Measurements from ENCODE around the gene PRKAR1A. TPM values are rescaled to one million over a fixed set of nuclear protein-coding genes. Genes with fewer than 3 reads are reported as not detected.

The PRKAR1A gene
- total RNA-seq, 1 donor from 2014 or later, result 268 TPM

GRCh38 chr17:68572138-68572842 lies 60.1 kb downstream of the PRKAR1A start:
- Mint-ChIP-seq H3K4me1 (peaks cover 7% of the 10 kb centered on the region), H3K36me3 (no peaks in the 10 kb centered on the region), H3K9me3 (peaks cover 3% of the 10 kb centered on the region), H3K27ac (no peak overlapping the region), H3K4me3 (no peak overlapping the region), H3K27me3 (ENCODE audit: low read depth) (no peaks in the 10 kb centered on the region)
- no peak for TF ChIP-seq CTCF (IDR thresholded peaks at IDR 0.05; ENCODE audit: unreplicated experiment)
- DNase-seq (ENCODE audit: low spot score in 2 of 2, unreplicated experiment in 2 of 2), result no peak

GRCh38 chr17:68573338-68573737 lies 61.1 kb downstream of the PRKAR1A start:
- Mint-ChIP-seq H3K4me1 (peaks cover 7% of the 10 kb centered on the region), H3K27ac (no peak overlapping the region), H3K9me3 (no peaks in the 10 kb centered on the region), H3K27me3 (ENCODE audit: low read depth) (no peaks in the 10 kb centered on the region), H3K36me3 (no peaks in the 10 kb centered on the region), H3K4me3 (no peak overlapping the region)
- TF ChIP-seq CTCF (IDR thresholded peaks at IDR 0.05; ENCODE audit: unreplicated experiment), result no peak
- DNase-seq (ENCODE audit: low spot score in 2 of 2, unreplicated experiment in 2 of 2), result no peak

DNA sequence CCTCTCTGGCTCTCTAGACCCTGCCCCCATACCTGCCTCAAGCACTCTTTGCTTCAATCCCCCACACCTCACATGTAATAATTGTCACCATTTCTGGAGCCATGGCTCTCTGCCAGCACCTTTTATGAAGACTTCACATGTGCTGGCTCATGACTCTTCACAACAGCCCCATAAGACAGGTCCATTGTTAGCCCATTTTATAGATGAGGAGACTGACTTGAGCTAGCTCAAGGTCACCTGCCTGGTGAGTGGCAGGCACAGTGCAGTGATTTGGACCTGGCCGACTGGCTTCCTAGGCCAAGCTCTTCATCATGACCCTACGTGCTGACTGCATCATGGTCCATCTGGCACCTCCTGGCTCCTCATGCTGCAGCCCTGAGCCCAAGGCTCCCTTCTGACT lies 63.9 kb downstream of the PRKAR1A start:
- Mint-ChIP-seq H3K36me3 (no peaks in the 10 kb centered on the region), H3K9me3 (peaks cover 4% of the 10 kb centered on the region), H3K27me3 (ENCODE audit: low read depth) (no peaks in the 10 kb centered on the region), H3K27ac (no peak overlapping the region), H3K4me3 (no peak overlapping the region), H3K4me1 (peaks cover 4% of the 10 kb centered on the region)
- DNase-seq (ENCODE audit: low spot score in 2 of 2, unreplicated experiment in 2 of 2), result no peak
- TF ChIP-seq CTCF (IDR thresholded peaks at IDR 0.05; ENCODE audit: unreplicated experiment), result no peak

GRCh38 chr17:68576811-68577496 lies 64.7 kb downstream of the PRKAR1A start:
- H3K9me3 Mint-ChIP-seq, result peaks cover 4% of the 10 kb centered on the region
- no peak overlapping the region for H3K4me3 Mint-ChIP-seq
- DNase-seq (ENCODE audit: low spot score in 2 of 2, unreplicated experiment in 2 of 2), result no peak
- H3K27me3 Mint-ChIP-seq (ENCODE audit: low read depth), result no peaks in the 10 kb centered on the region
- no peaks in the 10 kb centered on the region for H3K36me3 Mint-ChIP-seq
- H3K27ac Mint-ChIP-seq, result no peak overlapping the region
- peaks cover 4% of the 10 kb centered on the region for H3K4me1 Mint-ChIP-seq
- TF ChIP-seq CTCF (IDR thresholded peaks at IDR 0.05; ENCODE audit: unreplicated experiment), result no peak

DNA sequence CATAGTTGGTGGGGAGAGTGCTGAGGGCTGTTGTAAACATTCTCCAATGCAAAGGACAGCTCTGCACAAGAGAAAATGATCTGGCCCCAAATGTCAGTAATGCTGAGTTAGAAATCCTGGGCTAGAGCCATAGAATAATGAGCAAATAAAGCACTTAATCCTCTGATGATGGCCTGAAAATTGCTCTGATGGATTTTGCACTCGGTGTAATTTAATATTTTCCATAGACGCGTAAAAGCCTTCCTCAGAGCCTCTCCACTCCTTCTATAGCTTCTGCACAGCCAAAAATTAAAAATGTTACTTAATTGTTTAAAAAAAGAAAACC lies 65.2 kb downstream of the PRKAR1A start:
- H3K4me3 Mint-ChIP-seq, result no peak overlapping the region
- TF ChIP-seq CTCF (IDR thresholded peaks at IDR 0.05; ENCODE audit: unreplicated experiment), result no peak
- DNase-seq (ENCODE audit: low spot score in 2 of 2, unreplicated experiment in 2 of 2), result no peak
- no peak overlapping the region for H3K27ac Mint-ChIP-seq
- no peaks in the 10 kb centered on the region for H3K36me3 Mint-ChIP-seq
- H3K27me3 Mint-ChIP-seq (ENCODE audit: low read depth), result no peaks in the 10 kb centered on the region
- peaks cover 4% of the 10 kb centered on the region for H3K9me3 Mint-ChIP-seq
- peaks cover 4% of the 10 kb centered on the region for H3K4me1 Mint-ChIP-seq
